Left ventricle myocardium inferior (tissue), 1 donor: ENCODE results near the gene CEACAM1. TPM values are rescaled to one million over a fixed set of nuclear protein-coding genes. Genes with fewer than 3 reads are reported as not detected.

Experiments
- DNase-seq: peaks from one replicate; pipeline ENCODE4 v3.0.0-alpha.2; 2020
- H3K27ac ChIP-seq: fragments of 200-600 bp; replicated peaks from 2 replicates; pipeline ENCODE4 v1.8.0; 2021
- H3K27me3 ChIP-seq: fragments of 200-600 bp; 2 replicates; pipeline ENCODE4 v1.8.0; 2021; ENCODE audit warnings: low read depth
- H3K36me3 ChIP-seq: fragments of 200-600 bp; 2 replicates; pipeline ENCODE4 v1.8.0; 2021
- H3K4me1 ChIP-seq: fragments of 200-600 bp; 2 replicates; pipeline ENCODE4 v1.8.0; 2021
- H3K4me3 ChIP-seq: fragments of 200-600 bp; 2 replicates; pipeline ENCODE4 v1.8.0; 2021; ENCODE audit warnings: mild to moderate bottlenecking, moderate library complexity
- H3K9me3 ChIP-seq: fragments of 200-600 bp; replicated peaks from 2 replicates; pipeline ENCODE4 v1.8.0; 2021
- intact Hi-C: fragments of 100-400 bp; cut with micrococcal nuclease; formaldehyde crosslinking; loops from one replicate; pipeline ENCODE4 v1.11.0; 2022
- total RNA-seq: library from RNA; stranded (reverse); fragmentation: NEBNext Ultra II Directional; extraction: Animal tissue kit (Norgen Biotek cat#: 25700); gene quantifications from one replicate; pipeline ENCODE4 v1.2.1, GENCODE V29; 2021
- TF ChIP-seq, protein P1 (sequence below): fragments of 200-600 bp; IDR thresholded peaks from 2 replicates; pipeline ENCODE4 v1.8.0; 2021; ENCODE audit warnings: antibody characterized with exemption, mild to moderate bottlenecking, borderline replicate concordance
- donor health status: DM: no; HTN: yes; CAD: no; lungs with severe emphysema.

Gene CEACAM1
- total RNA-seq, 1 donor from 2014 or later = 3.4 TPM

DNA sequence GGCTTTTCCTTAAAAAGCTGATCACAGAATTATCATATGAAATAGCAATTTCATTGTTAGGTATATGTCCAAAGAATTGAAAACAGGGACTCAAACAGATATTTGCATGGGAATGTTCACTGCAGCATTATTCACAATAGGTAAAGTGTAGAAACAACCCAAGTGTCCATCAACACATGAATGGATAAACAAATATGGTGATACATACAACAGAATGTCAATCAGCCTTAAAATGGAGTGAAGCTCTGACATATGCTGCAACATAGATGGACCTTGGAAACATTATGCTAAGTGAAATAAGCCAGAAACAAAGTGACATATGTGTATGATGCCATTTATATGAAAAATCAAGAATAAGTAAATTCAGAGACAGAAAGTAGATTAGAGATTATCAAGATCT, 6.1 kb upstream of the CEACAM1 start:
- no peaks in the 10 kb centered on the region for H3K4me1 ChIP-seq
- intact Hi-C loops = no loop called here
- TF ChIP-seq, protein P1, sequence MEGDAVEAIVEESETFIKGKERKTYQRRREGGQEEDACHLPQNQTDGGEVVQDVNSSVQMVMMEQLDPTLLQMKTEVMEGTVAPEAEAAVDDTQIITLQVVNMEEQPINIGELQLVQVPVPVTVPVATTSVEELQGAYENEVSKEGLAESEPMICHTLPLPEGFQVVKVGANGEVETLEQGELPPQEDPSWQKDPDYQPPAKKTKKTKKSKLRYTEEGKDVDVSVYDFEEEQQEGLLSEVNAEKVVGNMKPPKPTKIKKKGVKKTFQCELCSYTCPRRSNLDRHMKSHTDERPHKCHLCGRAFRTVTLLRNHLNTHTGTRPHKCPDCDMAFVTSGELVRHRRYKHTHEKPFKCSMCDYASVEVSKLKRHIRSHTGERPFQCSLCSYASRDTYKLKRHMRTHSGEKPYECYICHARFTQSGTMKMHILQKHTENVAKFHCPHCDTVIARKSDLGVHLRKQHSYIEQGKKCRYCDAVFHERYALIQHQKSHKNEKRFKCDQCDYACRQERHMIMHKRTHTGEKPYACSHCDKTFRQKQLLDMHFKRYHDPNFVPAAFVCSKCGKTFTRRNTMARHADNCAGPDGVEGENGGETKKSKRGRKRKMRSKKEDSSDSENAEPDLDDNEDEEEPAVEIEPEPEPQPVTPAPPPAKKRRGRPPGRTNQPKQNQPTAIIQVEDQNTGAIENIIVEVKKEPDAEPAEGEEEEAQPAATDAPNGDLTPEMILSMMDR = no peak
- no peak for DNase-seq
- H3K36me3 ChIP-seq = no peaks in the 10 kb centered on the region
- peaks cover 25% of the 10 kb centered on the region for H3K9me3 ChIP-seq
- no peak overlapping the region for H3K4me3 ChIP-seq
- H3K27ac ChIP-seq = no peak overlapping the region
- no peaks in the 10 kb centered on the region for H3K27me3 ChIP-seq

DNA sequence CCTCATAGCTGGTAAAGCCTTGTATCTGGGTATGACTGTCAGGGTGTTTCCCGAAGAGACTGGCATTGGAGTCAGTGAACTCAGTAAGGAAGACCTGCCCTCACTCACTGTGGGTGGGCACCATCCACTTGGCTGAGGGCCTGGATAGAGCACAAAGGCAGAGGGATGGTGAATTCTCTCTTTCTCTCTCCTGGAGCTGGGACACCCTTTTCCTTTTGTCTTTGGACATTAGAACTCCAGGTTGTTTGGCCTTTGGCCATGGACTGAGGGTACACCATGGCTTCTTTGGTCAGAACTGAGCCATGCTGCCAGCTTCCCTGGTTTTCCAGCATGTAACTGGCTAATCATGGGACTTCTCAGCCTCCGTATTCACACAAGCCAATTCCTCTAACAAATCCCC, 4.6 kb upstream of the CEACAM1 start:
- TF ChIP-seq, protein P1 = no peak
- Histone ChIP-seq H3K4me3 (no peak overlapping the region), H3K9me3 (peaks cover 18% of the 10 kb centered on the region), H3K27me3 (no peaks in the 10 kb centered on the region), H3K27ac (no peak overlapping the region), H3K4me1 (peaks cover 13% of the 10 kb centered on the region), H3K36me3 (no peaks in the 10 kb centered on the region)
- no peak for DNase-seq
- intact Hi-C loops = no loop called here

DNA sequence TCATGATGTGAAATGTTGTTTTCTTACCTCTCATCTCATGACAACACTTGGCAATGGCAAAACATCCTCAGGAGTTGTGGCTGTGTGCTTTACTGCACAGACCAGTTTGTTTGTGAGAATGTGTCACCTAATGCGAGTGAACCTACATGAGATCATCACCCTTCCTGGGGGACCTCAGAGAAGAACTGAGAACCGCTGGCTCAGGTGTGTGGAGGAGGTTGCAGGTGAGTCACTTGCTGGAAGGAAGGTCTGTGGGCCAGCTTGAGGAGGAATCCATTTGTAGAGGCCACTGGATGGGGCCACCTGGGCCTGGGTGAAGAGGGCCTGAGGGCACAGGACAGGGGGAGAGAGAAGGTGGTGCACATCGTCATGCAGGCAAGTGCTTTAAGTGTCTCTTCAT, 3.0 kb upstream of the CEACAM1 start:
- Histone ChIP-seq H3K4me3 (no peak overlapping the region), H3K9me3 (peaks cover 5% of the 10 kb centered on the region), H3K36me3 (no peaks in the 10 kb centered on the region), H3K27me3 (no peaks in the 10 kb centered on the region), H3K27ac (no peak overlapping the region), H3K4me1 (peaks cover 18% of the 10 kb centered on the region)
- intact Hi-C loops = no loop called here
- TF ChIP-seq, protein P1 = no peak
- no peak for DNase-seq

- Histone ChIP-seq H3K4me1 (peaks cover 25% of the 10 kb centered on the region), H3K27ac (peak overlapping the region; percentile 80), H3K27me3 (no peaks in the 10 kb centered on the region), H3K36me3 (no peaks in the 10 kb centered on the region), H3K9me3 (no peaks in the 10 kb centered on the region), H3K4me3 (peak overlapping the region; percentile 59)
- intact Hi-C loops = loop anchor here (5.0 kb wide), 1 partner anchor 77 kb away; no protein-coding TSS in a partner anchor
- TF ChIP-seq, protein P1 = peak; percentile 87
- peak; percentile 25 for DNase-seq
These were observed 1.0 kb upstream of the CEACAM1 start for GRCh38 chr19:42529248-42529764.

DNA sequence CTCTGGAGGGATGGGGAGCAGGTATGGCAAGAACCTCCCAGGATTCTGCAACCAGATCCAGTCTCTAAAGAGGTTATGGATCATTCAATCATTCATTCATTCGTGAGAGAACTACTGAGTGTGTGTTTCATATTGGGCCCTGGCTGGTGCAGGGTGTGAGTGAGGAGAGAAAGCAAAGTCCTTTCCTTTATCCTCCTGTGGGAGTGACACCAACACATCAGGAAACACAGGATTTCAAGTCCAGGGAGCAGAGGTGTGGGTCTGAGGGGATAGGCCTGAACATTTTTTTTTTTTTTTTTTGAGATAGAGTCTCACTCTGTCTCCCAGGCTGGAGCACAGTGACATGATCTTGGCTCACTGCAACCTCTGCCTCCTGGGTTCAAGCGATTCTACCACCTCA, 3.3 kb downstream of the CEACAM1 start:
- no peaks in the 10 kb centered on the region for H3K27me3 ChIP-seq
- H3K9me3 ChIP-seq = no peaks in the 10 kb centered on the region
- H3K4me3 ChIP-seq = no peak overlapping the region
- H3K36me3 ChIP-seq = no peaks in the 10 kb centered on the region
- intact Hi-C loops = loop anchor here (5.0 kb wide), 1 partner anchor 73 kb away; no protein-coding TSS in a partner anchor
- no peak overlapping the region for H3K27ac ChIP-seq
- DNase-seq = no peak
- TF ChIP-seq, protein P1 = no peak
- H3K4me1 ChIP-seq = peaks cover 25% of the 10 kb centered on the region
